Breast epithelium (tissue), 3 donors: Measurements from ENCODE around the gene LCN2.

ENCODE experiments used
- CTCF ChIP-seq, 3 donors: fragments of 450-650 bp; IDR thresholded peaks; one replicate each; pipeline ENCODE4 v1.5.1; 2016 to 2017; ENCODE audit warnings: antibody characterized with exemption in 3 of 3, mild to moderate bottlenecking in 3 of 3, moderate library complexity in 3 of 3
- POLR2A ChIP-seq: fragments of 450-650 bp; IDR thresholded peaks from one replicate; pipeline ENCODE4 v1.6.1; 2016; ENCODE audit warnings: antibody characterized with exemption, mild to moderate bottlenecking, moderate library complexity
- POLR2AphosphoS5 ChIP-seq, 3 donors: sonication (generic); formaldehyde crosslinking; IDR thresholded peaks; one replicate each; pipeline ENCODE4 v1.6.1; 2017; ENCODE audit warnings: antibody characterized with exemption in 3 of 3

DNA sequence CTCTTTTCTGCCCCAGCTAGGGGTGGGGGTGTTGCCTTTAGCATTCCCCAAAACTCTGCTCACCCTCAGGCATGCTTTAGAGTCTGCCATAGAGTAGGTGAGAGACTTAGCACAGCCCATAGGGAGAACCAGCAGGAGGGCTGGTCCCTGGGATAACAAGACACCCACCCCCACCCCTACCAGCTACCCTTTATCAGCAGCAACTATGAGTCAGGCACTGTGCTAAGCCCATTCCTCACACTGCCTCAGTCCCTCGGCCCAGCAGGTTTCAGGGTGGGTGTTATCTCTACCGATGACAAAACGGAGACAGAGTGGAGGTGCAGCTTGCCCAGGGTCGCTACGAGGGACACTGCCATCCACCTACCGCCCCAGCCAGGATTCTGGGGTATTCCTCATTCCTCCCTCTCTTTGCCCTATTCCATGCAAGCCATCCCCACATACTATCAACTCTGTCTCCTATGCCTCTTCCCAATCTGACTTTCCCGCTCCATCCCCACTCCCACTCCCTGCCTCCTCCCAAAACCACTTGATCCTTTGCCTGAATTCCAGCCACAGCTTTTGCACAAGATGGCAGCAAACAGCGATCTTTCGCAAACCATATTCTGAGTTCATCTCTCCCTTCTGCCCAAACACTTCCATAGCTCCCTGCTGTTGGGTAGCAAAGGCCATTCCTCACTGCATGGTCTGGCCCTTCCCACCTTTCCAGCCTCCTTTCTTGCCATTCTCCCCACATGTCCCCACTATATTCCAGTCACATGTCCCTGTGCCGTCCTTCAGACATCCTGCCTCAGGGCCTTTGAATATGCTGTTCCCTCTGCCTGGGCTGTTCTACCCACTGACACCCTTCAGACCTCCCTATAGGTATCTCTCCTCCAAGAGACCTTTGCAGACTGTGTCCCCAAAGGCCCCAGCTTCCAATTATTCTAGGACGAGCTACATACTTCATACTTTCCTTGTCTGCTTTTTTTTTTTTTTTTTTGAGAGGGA, 37.0 kb downstream of the LCN2 start:
- TF ChIP-seq CTCF (IDR thresholded peaks at IDR 0.05) = no peak
- no peak for TF ChIP-seq POLR2AphosphoS5 (IDR thresholded peaks at IDR 0.05)
- no peak for TF ChIP-seq POLR2A
